Measurements from ENCODE around the gene PLBD2.

Gene PLBD2

GRCh38 chr12:113368331-113368730 is 9.9 kb downstream of the PLBD2 start:
- peak in 1 of 51 donors; percentile 6 for DNase-seq

DNA sequence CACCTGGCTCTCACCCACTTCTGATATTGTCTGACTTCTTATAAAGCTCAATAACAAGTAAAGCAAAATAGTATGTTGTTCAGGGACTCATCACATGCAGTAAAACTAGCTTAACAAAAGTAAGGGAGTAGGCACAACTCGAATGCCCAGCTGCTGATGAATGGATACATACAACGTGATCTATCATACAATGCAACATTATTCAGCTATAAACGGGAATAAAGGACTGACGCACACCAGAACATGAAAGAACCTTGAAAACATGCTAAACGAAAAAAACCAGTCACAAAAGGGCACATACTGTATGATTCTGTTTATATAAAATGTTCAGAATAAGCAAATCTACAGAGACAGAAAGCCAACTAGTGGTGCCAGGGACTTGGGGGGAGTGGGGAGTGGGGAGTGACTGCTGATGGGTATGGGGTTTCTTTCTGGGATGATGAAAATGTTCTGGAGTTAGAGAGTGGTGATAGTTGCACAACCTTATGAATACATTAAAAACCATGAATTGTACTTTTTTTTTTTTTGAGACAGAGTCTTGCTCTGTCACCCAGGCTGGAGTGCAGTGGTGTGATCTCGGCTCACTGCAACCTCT is 11.1 kb downstream of the PLBD2 start:
- DNase-seq: peak in 2 of 51 donors; percentile 11 to 50

GRCh38 chr12:113370923-113371682 is 12.7 kb downstream of the PLBD2 start:
- no peak for DNase-seq

DNA sequence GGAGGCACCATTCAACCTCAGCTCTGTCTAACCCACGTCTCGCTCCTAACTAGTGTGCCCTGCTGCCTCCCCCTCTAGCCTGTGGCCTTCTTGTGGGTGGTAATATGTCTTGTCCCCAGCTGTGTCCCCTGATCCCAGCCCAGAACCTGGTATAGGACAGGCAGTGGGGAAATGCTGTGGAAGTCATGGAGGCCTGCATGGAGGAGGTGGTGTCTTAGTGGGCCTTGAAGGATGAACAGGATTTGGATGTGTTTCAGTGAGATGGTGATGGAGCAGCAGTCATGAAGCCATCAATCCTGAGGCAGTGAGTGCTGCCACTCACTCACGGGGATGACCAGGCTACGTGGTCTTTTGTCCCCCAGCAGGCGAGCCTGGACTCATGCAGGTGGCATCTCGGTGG is 13.4 kb downstream of the PLBD2 start:
- no peak for DNase-seq

- no peak for DNase-seq
Observed at GRCh38 chr12:113372371-113372770, 14.0 kb downstream of the PLBD2 start.

DNA sequence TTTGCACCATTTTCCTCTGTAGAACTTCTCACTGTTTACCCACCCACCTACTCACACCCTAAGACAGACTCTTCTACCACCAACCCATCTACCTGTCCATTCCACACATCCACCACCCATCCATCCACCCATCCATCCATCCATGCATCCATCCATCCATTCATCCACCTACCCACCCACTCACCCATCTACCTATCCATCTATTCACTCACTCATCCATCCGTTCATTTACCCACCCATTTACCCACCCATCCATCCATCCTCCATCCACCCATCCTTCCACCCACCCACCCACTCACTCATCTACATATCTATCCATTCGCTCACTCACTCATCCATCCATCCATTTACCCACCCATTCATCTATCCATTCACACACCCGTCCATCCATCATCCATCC is 15.1 kb downstream of the PLBD2 start:
- no peak for DNase-seq

GRCh38 chr12:113373969-113374368 is 15.6 kb downstream of the PLBD2 start:
- peak in 1 of 51 donors; percentile 6 for DNase-seq

GRCh38 chr12:113374823-113375428 is 16.5 kb downstream of the PLBD2 start:
- no peak for DNase-seq

GRCh38 chr12:113378291-113378690 is 19.9 kb downstream of the PLBD2 start:
- no peak for DNase-seq

GRCh38 chr12:113381220-113381619 is 22.8 kb downstream of the PLBD2 start:
- peak in 12 of 51 donors; percentile 7 to 75 (median 35) for DNase-seq

DNA sequence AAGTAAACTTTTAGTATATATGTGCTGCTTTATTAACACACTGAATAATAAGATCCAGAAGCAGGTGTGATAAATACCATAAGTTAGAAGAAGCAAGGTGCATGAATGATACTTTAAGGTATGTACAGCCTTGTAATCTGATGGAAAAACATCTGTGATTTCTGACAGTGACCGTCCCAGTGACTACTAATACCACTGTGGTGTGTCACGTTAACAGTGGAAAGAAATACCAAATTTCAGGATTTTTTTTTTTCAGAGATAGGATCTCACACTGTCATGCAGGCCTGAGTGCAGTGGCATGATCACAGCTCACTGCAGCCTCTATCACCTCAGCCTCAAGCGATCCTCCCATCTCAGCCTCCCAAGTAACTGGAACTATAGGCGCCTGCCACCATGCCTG is 23.8 kb downstream of the PLBD2 start:
- no peak for DNase-seq

DNA sequence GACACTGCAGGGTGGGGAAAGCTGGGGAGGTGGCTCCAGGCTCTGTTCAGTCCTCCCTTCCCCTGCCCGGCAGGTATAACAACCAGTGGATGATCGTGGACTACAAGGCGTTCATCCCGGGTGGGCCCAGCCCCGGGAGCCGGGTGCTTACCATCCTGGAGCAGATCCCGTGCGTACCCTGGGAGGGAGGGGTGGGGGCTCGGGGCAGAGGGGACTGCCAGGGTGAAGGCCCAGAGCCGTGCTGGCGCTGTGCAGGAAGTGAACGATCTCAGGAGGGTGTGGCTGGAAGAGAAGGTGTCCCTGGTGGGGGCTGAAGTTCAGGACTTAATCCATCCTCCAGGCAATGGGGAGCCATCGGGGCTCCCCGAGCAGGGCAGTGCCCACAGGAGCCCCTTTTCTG is 26.4 kb downstream of the PLBD2 start:
- DNase-seq: no peak

DNA sequence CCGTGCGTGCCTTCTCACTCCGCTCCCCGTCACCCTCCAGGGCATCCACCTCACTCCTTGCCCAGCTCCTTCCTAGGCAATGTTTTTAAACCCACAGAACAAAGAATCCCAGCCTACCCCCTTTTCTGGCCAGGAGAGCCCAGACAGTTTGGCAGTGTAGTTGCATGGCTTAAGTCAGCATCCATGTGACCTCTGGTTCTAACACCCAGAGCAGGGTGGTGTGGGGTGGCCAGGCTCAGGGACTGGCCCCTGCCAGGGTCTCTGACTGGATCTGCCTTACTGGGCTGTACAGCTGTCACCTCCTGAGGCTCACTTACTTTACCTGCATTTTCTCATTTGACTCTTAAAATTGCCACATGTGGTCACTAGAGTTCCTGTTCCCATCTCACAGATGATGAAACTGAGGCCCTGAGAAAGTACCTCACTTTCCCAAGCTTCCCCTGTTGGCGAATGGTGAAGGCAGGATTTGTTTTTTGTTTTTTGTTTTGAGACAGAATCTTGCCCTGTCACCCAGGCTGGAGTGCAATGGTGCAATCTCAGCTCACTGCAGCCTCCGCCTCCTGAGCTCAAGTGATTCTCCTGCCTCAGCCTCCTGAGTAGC is 27.0 kb downstream of the PLBD2 start:
- peak in 3 of 51 donors; percentile 3 to 23 (median 14) for DNase-seq

DNA sequence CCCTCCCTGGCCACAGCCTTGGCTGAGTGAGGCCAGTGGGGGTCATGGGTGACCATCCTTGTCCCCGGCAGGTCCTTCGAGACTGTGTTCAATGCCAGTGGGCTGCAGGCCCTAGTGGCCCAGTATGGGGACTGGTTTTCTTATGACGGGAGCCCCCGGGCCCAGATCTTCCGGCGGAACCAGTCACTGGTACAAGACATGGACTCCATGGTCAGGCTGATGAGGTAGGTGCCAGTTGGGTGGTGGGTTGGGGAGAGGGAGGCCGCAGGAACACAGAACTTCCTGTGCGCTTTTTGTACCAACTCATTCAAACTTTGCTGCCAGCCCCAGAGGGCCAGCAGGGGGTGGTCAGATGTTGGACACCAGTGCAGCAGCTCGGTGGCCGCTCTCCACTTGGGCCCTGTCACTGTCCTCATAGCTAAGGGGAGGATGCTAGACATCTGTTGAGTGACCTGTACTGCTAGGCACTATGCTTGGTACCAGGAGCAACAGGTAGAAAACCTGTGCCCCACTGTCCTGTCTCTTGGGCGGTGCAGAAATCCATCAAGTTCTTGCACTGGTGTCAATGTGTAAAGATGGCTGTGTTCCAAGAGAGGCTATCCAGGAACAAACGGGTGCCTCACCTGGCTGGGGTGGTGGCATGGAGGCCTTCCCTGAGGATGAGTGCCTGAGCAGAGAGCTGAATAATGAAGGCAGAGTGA is 28.6 kb downstream of the PLBD2 start:
- DNase-seq: no peak

- no peak for DNase-seq
Observed at GRCh38 chr12:113387631-113388030, 29.2 kb downstream of the PLBD2 start.

DNA sequence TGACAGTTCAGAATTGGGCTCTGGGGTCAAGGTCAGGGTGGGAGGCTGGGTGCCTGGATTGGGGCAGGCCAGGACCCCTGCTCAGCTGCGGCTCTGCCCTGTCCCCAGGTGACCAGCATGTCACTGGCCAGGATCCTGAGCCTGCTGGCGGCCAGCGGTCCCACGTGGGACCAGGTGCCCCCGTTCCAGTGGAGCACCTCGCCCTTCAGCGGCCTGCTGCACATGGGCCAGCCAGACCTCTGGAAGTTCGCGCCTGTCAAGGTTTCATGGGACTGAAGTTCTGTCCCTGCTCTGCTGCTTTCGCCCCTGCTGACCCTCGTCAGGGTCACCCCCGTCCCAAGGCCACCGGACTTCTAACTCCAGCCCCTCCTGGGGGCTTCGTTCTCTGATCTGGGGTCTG is 30.0 kb downstream of the PLBD2 start:
- no peak for DNase-seq

DNA sequence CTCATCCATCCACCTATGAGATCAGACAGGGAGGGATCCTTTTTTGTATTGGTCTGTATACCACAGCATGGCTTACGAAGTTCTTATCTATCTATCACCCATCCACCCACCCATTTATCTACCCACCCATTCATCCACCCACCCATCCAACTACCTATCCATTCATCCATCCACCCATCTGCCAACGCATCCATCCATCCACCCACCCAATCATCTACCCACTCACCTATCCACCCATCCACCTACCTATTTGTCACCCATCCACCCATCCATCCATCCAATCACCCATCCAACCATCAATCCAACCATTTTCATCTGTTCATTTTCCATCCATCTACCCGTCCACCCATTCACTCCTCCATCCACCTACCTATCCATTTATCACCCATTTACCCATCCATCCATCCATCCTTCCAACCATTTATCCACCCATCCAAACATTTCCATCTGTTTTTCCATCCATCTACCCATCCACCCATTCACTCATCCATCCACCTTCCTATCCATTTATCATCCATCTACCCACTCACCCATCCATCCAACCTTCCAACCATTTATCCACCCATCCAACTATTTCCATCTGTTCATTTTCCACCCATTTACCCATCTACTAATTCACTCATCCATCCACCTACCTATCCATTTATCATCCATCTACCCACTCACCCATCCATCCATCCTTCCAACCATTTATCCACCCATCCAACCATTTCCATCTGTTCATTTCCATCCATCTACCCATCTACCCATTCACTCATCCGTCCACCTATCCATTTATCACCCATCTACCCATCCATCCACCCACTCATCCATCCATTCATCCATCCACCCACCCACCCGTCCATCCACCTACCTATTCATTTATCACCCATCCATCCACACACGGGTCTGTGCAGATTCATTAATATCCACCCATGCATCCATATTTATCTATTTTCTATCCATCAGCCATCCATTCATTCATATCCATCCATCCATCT is 32.0 kb downstream of the PLBD2 start:
- DNase-seq: no peak

GRCh38 chr12:113391145-113391544 is 32.8 kb downstream of the PLBD2 start:
- DNase-seq: no peak

DNA sequence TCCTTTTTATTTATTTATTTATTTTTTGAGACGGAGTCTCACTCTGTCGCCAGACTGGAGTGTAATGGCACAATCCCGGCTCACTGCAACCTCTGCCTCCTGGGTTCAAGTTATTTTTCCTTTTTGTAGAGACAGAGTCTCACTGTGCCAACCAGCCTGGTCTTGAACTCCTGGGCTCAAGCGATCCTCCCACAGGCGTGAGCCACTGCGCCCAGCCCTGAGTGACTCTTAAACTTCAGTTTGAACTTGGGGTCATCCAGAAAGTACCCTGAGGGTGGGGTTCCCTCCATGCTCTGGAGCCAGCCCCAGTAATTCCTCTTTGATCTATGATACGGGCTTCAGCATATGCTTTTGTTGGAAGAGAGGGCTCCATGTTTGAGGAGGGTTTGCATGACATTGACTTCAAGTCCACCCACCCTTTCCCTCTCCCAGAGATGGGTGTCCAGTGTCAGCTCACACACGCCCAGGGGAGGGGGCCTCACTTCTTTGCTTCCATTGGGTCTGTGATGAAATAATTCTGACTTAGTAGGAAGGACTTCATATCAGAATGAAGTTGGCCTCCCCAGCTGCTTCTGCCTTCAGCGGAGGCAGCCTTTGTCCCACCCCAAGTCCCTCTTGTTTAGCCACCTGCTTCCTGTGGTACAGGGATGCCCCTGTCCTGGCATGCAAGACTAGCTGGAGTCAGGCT is 33.4 kb downstream of the PLBD2 start:
- DNase-seq: no peak

DNA sequence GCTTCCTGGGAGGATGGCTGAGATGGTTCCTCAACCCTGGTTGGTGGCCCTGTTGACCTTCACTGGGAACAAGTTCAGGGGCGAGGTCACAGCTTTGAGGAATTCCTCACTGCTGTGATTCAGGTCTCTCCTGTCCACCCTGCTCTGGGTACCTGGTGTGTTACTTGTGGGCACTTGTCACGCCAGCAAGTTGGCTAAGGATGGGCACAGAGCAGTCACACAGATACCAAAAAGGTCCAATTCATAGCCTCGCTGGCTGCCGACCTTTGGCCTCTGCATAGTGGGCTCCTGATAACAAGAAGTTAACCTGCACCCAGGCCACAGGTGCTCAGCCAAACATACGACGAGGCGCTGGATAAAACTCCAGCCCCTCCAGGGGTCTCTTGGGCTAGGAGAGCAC is 34.1 kb downstream of the PLBD2 start:
- no peak for DNase-seq

All from hypothalamus (tissue), 51 donors.